GM12878 (cell line): ENCODE results near the gene AFAP1. TPM values are rescaled to one million over a fixed set of nuclear protein-coding genes. Genes with fewer than 3 reads are reported as not detected.

ENCODE experiments used
- ATAC-seq: fragments of 200-7000 bp; cut with Tn5 transposase; 3 replicates; pipeline ENCODE4 v1.9.1; 2020; ENCODE audit warnings: mild to moderate bottlenecking, moderate library complexity
- BruUV-seq: library from RNA; stranded (reverse); fragments of 400-500 nt; replicated peaks from 2 replicates; lab custom pipeline; 2021; lab: Mats Ljungman, UMichigan
- CTCF ChIA-PET: fragments of 300-600 bp; sonication (Branson Sonifier 250); formaldehyde crosslinking; extraction: SDS; loops from one replicate; lab custom pipeline; 2021; ENCODE audit warnings: inconsistent platforms; lab: Yijun Ruan, JAX
- POLR2A ChIA-PET: fragments of 350-600 bp; formaldehyde crosslinking; extraction: SDS; loops from one replicate; lab custom pipeline; 2021; ENCODE audit warnings: inconsistent platforms; lab: Charles Lee
- RAD21 ChIA-PET: fragments of 300-600 bp; sonication (Branson Sonifier 250); formaldehyde crosslinking; loops from one replicate; lab custom pipeline; 2023; ENCODE audit warnings: antibody characterized with exemption; ENCODE audit not compliant: unreplicated experiment; lab: Charles Lee
- SMC1A ChIA-PET: fragments of 300-600 bp; sonication (Branson Sonifier 250); formaldehyde crosslinking; loops from one replicate; lab custom pipeline; 2023; ENCODE audit not compliant: unreplicated experiment, uncharacterized antibody; lab: Charles Lee
- DNase-seq: peaks from one replicate; pipeline ENCODE4 v3.0.0-alpha.2; 2011; ENCODE audit warnings: low read depth, low spot score
- FAIRE-seq: peaks from 3 replicates; lab custom pipeline; 2011; peaks lifted over from hg19 to GRCh38; lab: Jason Lieb, UNC
- H2AFZ ChIP-seq: 2 replicates; pipeline ENCODE4 v1.6.0; 2011; ENCODE audit warnings: low read depth, low read length, control low read depth; ENCODE audit not compliant: control insufficient read depth
- H3K27ac ChIP-seq: 2 replicates; pipeline ENCODE4 v1.5.1; 2011; ENCODE audit warnings: control low read depth; ENCODE audit not compliant: control insufficient read depth, insufficient read depth
- H3K27me3 ChIP-seq, 2 experiments: replicated peaks in 1 of 2; 2 replicates each; pipeline versions ENCODE4 v1.6.0 to v1.6.1; 2011; ENCODE audit warnings: low read length in 1 of 2; ENCODE audit not compliant: control insufficient read depth in 2 of 2, insufficient read depth in 2 of 2
- H3K36me3 ChIP-seq, 2 experiments: 2 replicates each; pipeline ENCODE4 v1.5.1; 2011; ENCODE audit warnings: low read length in 1 of 2; ENCODE audit not compliant: control insufficient read depth in 2 of 2, insufficient read depth in 2 of 2
- H3K4me1 ChIP-seq: 2 replicates; pipeline ENCODE4 v1.6.1; 2011; ENCODE audit warnings: mild to moderate bottlenecking, low read length, moderate library complexity, mixed read lengths; ENCODE audit not compliant: control insufficient read depth, insufficient read depth
- H3K4me2 ChIP-seq: 2 replicates; pipeline ENCODE4 v1.6.0; 2011; ENCODE audit warnings: control low read depth; ENCODE audit not compliant: control insufficient read depth, insufficient read depth
- H3K4me3 ChIP-seq: fragments of 200-600 bp; sonication (generic); 2 replicates; pipeline ENCODE4 v1.5.1; 2016
- H3K79me2 ChIP-seq: 2 replicates; pipeline ENCODE4 v1.6.0; 2011; ENCODE audit warnings: low read length; ENCODE audit not compliant: control insufficient read depth, insufficient read depth
- H3K9ac ChIP-seq: 2 replicates; pipeline ENCODE4 v1.8.0; 2011; ENCODE audit warnings: low read length, control low read depth, mixed read lengths; ENCODE audit not compliant: control insufficient read depth, insufficient read depth
- H3K9me3 ChIP-seq: replicated peaks from 3 replicates; pipeline ENCODE4 v1.5.1; 2011; ENCODE audit warnings: mild to moderate bottlenecking, low read length; ENCODE audit not compliant: control insufficient read depth, insufficient read depth
- H4K20me1 ChIP-seq: 2 replicates; pipeline ENCODE4 v1.6.0; 2011; ENCODE audit not compliant: control insufficient read depth, insufficient read depth
- BCLAF1 ChIP-seq: fragments of 450-650 bp; IDR thresholded peaks from 2 replicates; pipeline ENCODE4 v1.6.1; 2017; ENCODE audit warnings: antibody characterized with exemption, mild to moderate bottlenecking, moderate library complexity
- BMI1 ChIP-seq: fragments of 450-650 bp; IDR thresholded peaks from 2 replicates; pipeline ENCODE4 v1.6.1; 2016; ENCODE audit warnings: mild to moderate bottlenecking, moderate library complexity, borderline replicate concordance
- CTCF ChIP-seq, 3 experiments: IDR thresholded peaks in 2 of 3; conservative IDR thresholded peaks in 1 of 3; 2 replicates each; pipeline ENCODE4 v1.5.1; 2011; ENCODE audit warnings: low read depth in 3 of 3, low read length in 3 of 3, mild to moderate bottlenecking in 3 of 3, control low read depth in 2 of 3, moderate library complexity in 2 of 3, inconsistent platforms in 1 of 3, mixed read lengths in 1 of 3; ENCODE audit not compliant: control insufficient read depth in 2 of 3, insufficient read depth in 1 of 3; ENCODE audit errors: extremely low read depth in 1 of 3
- GATAD2B ChIP-seq: fragments of 450-650 bp; conservative IDR thresholded peaks from 2 replicates; pipeline ENCODE4 v1.6.1; 2017; ENCODE audit warnings: low read depth, mild to moderate bottlenecking, moderate library complexity
- KAT2A ChIP-seq: conservative IDR thresholded peaks from 2 replicates; pipeline ENCODE4 v1.6.1; 2011; ENCODE audit warnings: low read depth, low read length; ENCODE audit not compliant: control insufficient read depth
- NFIC ChIP-seq: IDR thresholded peaks from 2 replicates; pipeline ENCODE4 v1.6.1; 2012; ENCODE audit warnings: low read depth, mild to moderate bottlenecking, inconsistent platforms, low read length, moderate library complexity
- SPI1 ChIP-seq: IDR thresholded peaks from 2 replicates; pipeline ENCODE4 v1.6.1; 2011; ENCODE audit warnings: low read depth, mild to moderate bottlenecking, low read length, moderate library complexity, borderline replicate concordance; ENCODE audit not compliant: insufficient read depth
- SREBF1 ChIP-seq: IDR thresholded peaks from 2 replicates; pipeline ENCODE4 v1.6.1; 2012; ENCODE audit warnings: mild to moderate bottlenecking, low read length
- TCF12 ChIP-seq: IDR thresholded peaks from 2 replicates; pipeline ENCODE4 v1.6.1; 2011; ENCODE audit warnings: low read depth, mild to moderate bottlenecking, low read length
- ZBTB40 ChIP-seq: fragments of 450-650 bp; IDR thresholded peaks from 2 replicates; pipeline ENCODE4 v1.6.1; 2016; ENCODE audit warnings: mild to moderate bottlenecking, moderate library complexity, borderline replicate concordance
- WGBS: methylation state at CpG from one replicate; pipeline ENCODE4 v1.1.6; 2016; ENCODE audit warnings: low lambda C conversion rate; ENCODE audit not compliant: insufficient replicate concordance, insufficient coverage; ENCODE audit errors: missing lambda C conversion rate; 5-methylcytosine and 5-hydroxymethylcytosine counted together
- in situ Hi-C: fragments of 300-500 bp; cut with MboI; formaldehyde crosslinking; loops from 9 replicates; pipeline ENCODE4 v1.14.3; 2018; ENCODE audit warnings: mixed read lengths
- intact Hi-C: fragments of 100-400 bp; cut with micrococcal nuclease; formaldehyde crosslinking; loops from one replicate; pipeline ENCODE4 v1.14.2; 2022; ENCODE audit not compliant: unreplicated experiment
- polyA plus RNA-seq, 11 experiments: library from polyadenylated mRNA; depleted of rRNA in 4 of 11; unstranded in 6 of 11; stranded (reverse) in 5 of 11; fragments of >200 nt; fragmentation: Nextera tagmentation in 4 of 11; fragmentation: Illumina TruSeq in 1 of 11; extraction: Ambion mirVana in 4 of 11; extraction: Trizol in 1 of 11; gene quantifications; 1 replicate in 1 of 11; 2 replicates in 10 of 11; pipeline versions ENCODE4 v1.2.1 to v1.2.3, GENCODE V29; 2011 to 2016; ENCODE audit warnings: inconsistent platforms in 2 of 11, missing spikeins in 2 of 11, low read depth in 1 of 11
- total RNA-seq, 4 experiments: library from RNA; depleted of rRNA in 3 of 4; stranded (reverse); fragments of >200 nt in 3 of 4; fragmentation: Illumina TruSeq in 1 of 4; extraction: Trizol in 1 of 4; gene quantifications; 2 replicates each; pipeline versions ENCODE4 v1.2.1 to v1.2.3, GENCODE V29; 2013 to 2021

Gene AFAP1
- total and polyA plus RNA-seq, 10 of the 15 experiments (the other 5 are each of a cell fraction or from before 2014, with no cell fraction given) = 0.02 to 0.23 (median 0.09) TPM; not detected in 1

GRCh38 chr4:7853271-7853670 is 86.4 kb downstream of the AFAP1 start:
- no peak for DNase-seq
- TF ChIP-seq TCF12 = no peak
- TF ChIP-seq KAT2A = no peak
- TF ChIP-seq BMI1 = no peak
- no peak for TF ChIP-seq SREBF1
- TF ChIP-seq CTCF (IDR thresholded peaks at IDR 0.05 in 2 of 3, conservative IDR thresholded peaks at IDR 0.05 in 1 of 3; ENCODE audit: control insufficient read depth in 2 of 3, extremely low read depth in 1 of 3, insufficient read depth in 1 of 3, low read depth in 3 of 3, low read length in 3 of 3) = no peak
- TF ChIP-seq GATAD2B = no peak
- TF ChIP-seq NFIC = no peak
- TF ChIP-seq BCLAF1 = no peak
- TF ChIP-seq SPI1 = no peak
- TF ChIP-seq ZBTB40 = no peak
- TF ChIP-seq, all 136 proteins: peak for 0
- 33% methylated on average over 11 of the region's 11 CpGs for WGBS
- Histone ChIP-seq H3K27ac (no peak overlapping the region), H3K36me3 (no peaks in the 10 kb centered on the region), H2AFZ (no peak overlapping the region), H3K9ac (no peak overlapping the region), H3K79me2 (no peaks in the 10 kb centered on the region), H3K4me3 (no peak overlapping the region), H4K20me1 (no peaks in the 10 kb centered on the region), H3K4me1 (no peaks in the 10 kb centered on the region), H3K4me2 (no peak overlapping the region), H3K9me3 (no peaks in the 10 kb centered on the region), H3K27me3 (no peaks in the 10 kb centered on the region; a peak in 2 of 4 replicates)
- ATAC-seq (no peak), FAIRE-seq (no peak)
- CTCF ChIA-PET = no interaction called here
- POLR2A ChIA-PET = no interaction called here
- RAD21 ChIA-PET = no interaction called here
- intact Hi-C loops (no loop called here), in situ Hi-C loops (no loop called here)
- SMC1A ChIA-PET = no interaction called here
- BruUV-seq = no TSS peak
